Hepatocyte (in vitro differentiated cells): ENCODE measurements around the gene FAT2.

Experiments used
- CTCF ChIP-seq: fragments of 200-600 bp; sonication (generic); IDR thresholded peaks from 2 replicates; pipeline ENCODE4 v1.5.1; 2016; ENCODE audit warnings: antibody characterized with exemption, mild to moderate bottlenecking; ENCODE audit not compliant: poor library complexity
- EZH2 ChIP-seq: fragments of 200-600 bp; sonication (generic); IDR thresholded peaks from 2 replicates; pipeline ENCODE4 v1.6.1; 2016; ENCODE audit warnings: antibody characterized with exemption, mild to moderate bottlenecking, borderline replicate concordance

GRCh38 chr5:151631941-151632340 is 40.8 kb upstream of the FAT2 start:
- TF ChIP-seq CTCF (no peak), EZH2 (no peak)
